Epithelial cell of proximal tubule (primary cell): Measurements from ENCODE around the gene ARMC5. TPM values are rescaled to one million over a fixed set of nuclear protein-coding genes. Genes with fewer than 3 reads are reported as not detected.

Experiments
- DNase-seq: peaks from one replicate; pipeline ENCODE4 v3.0.0-alpha.2; 2011; ENCODE audit warnings: low read depth
- H3K4me3 ChIP-seq: 2 replicates; pipeline ENCODE4 v1.5.1; 2011; ENCODE audit warnings: low read depth, mild to moderate bottlenecking, low read length
- CTCF ChIP-seq: conservative IDR thresholded peaks from 2 replicates; pipeline ENCODE4 v1.5.1; 2012; ENCODE audit warnings: low read depth, mild to moderate bottlenecking, low read length
- total RNA-seq: library from RNA; depleted of rRNA; stranded (reverse); fragments of >200 nt; gene quantifications from 2 replicates; pipeline ENCODE4 v1.2.3, GENCODE V29; 2015

ARMC5 gene
- total RNA-seq, 1 donor from 2014 or later, result 10.3 TPM

GRCh38 chr16:31471241-31471874, 12.1 kb downstream of the ARMC5 start:
- H3K4me3 ChIP-seq, result peak overlapping the region; percentile 78
- DNase-seq, result no peak
- TF ChIP-seq CTCF, result no peak

DNA sequence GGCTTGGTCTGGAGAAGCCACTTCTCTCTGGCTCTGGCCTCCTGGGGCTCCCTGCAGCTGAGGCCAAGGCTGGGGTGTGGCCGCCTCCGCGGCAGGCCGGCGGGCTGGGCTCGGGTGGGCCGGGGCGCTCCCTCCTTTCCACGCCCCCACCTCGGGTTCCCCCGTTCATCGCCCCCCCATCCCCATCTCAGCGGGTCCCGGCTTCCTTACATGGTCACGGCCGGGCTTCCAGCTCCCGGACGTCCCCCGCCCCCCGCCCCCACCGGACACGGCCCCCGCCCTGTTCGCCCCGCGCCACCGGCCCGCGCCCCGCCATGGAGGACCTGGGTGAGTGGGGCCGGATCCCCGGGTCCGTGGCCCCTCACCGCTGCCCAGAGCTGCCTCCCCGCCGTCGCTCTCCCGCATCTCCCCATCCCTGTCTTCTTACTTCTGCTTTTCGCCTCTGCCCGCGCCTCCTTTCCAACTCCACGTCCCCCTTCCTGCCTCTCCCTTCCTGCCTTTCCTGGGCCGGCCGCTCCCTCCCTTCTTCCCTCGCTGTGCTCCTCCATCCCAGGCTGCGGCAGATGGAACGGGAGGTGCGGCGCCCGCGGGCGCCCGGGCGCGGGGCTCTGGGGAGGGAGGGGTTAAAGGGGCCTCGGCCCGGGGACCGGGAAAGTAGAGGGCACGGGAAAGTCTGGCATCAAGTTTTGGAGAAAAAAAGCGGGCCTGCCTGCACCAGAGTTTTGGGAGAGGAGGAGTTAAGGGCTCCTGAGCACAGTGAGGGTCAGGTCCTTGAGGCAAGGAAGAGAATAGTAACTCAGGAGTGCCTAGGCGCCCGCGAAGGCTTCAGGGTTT, 12.8 kb downstream of the ARMC5 start, which contains the start of gene TGFB1I1:
TSS of gene TGFB1I1 (plus strand) at position 278 of the 834 bp plus-strand sequence. CDS start at position 315, 37 bp downstream.
- DNase-seq, result no peak
- TF ChIP-seq CTCF, result no peak
- peak within 1 kb of the TSS; percentile 78 for H3K4me3 ChIP-seq

DNA sequence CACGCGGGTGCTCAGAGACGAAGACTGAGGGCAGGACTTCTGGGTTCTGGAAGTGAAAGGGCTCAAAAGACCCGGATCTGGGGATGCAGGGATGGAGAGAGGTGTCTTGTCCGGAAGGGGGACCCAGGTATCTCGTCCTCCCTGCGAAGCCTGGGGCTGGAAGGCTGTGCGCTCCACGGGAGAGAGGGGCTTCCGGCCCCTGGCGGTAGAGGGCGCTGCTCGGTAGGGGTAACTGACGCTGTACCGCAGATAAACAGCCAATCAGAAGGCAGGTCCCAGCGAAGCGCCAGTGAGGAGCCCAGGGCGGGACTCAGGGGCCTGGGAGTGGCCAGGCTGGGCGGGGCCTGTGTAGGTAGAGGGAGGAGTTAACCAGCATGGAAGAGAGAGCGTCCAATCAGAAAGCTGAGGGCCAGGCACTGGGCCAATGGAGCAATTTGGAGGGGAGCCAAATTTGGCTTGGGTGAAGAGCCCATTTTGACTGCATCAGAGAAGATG, 13.5 kb downstream of the ARMC5 start:
- H3K4me3 ChIP-seq, result peak overlapping the region; percentile 78
- TF ChIP-seq CTCF, result peak; percentile 85
- no peak for DNase-seq

DNA sequence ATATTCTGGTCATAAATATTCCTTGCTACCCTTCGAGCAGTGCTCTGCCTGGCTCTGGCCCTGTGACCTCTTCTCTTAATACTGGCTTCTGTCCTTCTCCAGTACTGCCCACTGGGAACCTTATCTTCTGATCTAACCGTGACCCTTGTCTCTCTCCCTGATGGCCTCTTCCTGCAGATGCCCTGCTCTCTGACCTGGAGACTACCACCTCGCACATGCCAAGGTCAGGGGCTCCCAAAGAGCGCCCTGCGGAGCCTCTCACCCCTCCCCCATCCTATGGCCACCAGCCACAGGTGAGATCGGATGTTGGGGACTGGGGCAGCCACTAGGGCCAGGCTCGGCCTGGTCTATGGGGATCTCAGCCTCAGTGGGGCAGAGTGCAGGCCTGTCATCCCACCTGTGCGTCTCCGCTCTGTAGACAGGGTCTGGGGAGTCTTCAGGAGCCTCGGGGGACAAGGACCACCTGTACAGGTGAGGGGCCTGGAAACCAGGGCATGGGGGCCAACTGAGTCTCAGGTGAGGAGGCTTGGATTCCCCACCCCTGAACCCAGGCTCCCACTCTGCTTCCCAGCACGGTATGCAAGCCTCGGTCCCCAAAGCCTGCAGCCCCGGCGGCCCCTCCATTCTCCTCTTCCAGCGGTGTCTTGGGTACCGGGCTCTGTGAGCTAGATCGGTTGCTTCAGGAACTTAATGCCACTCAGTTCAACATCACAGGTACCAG, 14.1 kb downstream of the ARMC5 start:
- TF ChIP-seq CTCF, result no peak
- no peak for DNase-seq
- H3K4me3 ChIP-seq, result no peak overlapping the region

DNA sequence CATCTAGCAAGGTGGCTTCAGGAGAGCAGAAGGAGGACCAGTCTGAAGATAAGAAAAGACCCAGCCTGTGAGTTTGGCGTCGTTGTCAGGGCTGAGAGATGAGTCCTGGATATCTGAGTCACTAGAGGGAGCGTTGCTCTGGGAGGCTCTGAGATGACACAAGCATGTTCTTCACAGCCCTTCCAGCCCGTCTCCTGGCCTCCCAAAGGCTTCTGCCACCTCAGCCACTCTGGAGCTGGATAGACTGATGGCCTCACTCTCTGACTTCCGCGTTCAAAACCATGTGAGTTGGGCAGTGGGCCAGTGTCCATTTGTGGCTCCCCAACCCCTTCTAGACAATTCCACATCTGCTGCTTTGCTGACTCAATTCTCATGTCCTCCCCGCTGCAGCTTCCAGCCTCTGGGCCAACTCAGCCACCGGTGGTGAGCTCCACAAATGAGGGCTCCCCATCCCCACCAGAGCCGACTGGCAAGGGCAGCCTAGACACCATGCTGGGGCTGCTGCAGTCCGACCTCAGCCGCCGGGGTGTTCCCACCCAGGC, 14.9 kb downstream of the ARMC5 start:
- TF ChIP-seq CTCF, result no peak
- no peak overlapping the region for H3K4me3 ChIP-seq
- DNase-seq, result no peak
